GM12873 (cell line): ENCODE results near the gene SECISBP2L.

ENCODE experiments used
- TF ChIP-seq, protein P1 (sequence below): IDR thresholded peaks from 2 replicates; pipeline ENCODE4 v1.5.1; 2012; ENCODE audit warnings: low read depth, mild to moderate bottlenecking, moderate library complexity, low read length, control low read depth; ENCODE audit not compliant: insufficient read depth; ENCODE audit errors: missing control alignments

SECISBP2L gene

DNA sequence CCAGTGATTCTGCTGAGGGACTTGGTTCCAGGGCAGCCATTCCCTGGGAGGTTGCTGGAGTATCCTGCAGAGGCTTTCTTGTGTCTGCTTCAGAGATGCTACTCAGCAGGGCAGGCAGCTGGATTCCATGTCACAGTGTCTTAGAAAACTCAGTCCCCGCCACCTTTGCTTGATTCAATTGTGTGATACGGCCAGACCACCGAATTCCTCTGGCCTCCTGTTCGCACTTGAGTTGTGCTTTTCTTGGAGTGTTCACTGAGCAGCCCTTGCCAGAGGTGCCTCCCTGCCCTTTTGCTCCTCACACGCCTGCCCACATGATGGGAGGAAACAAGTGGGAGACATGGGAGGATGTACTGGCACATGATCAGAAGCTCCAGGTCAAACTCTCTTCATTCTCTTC lies 62.9 kb downstream of the SECISBP2L start:
- TF ChIP-seq, protein P1, sequence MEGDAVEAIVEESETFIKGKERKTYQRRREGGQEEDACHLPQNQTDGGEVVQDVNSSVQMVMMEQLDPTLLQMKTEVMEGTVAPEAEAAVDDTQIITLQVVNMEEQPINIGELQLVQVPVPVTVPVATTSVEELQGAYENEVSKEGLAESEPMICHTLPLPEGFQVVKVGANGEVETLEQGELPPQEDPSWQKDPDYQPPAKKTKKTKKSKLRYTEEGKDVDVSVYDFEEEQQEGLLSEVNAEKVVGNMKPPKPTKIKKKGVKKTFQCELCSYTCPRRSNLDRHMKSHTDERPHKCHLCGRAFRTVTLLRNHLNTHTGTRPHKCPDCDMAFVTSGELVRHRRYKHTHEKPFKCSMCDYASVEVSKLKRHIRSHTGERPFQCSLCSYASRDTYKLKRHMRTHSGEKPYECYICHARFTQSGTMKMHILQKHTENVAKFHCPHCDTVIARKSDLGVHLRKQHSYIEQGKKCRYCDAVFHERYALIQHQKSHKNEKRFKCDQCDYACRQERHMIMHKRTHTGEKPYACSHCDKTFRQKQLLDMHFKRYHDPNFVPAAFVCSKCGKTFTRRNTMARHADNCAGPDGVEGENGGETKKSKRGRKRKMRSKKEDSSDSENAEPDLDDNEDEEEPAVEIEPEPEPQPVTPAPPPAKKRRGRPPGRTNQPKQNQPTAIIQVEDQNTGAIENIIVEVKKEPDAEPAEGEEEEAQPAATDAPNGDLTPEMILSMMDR: no peak

DNA sequence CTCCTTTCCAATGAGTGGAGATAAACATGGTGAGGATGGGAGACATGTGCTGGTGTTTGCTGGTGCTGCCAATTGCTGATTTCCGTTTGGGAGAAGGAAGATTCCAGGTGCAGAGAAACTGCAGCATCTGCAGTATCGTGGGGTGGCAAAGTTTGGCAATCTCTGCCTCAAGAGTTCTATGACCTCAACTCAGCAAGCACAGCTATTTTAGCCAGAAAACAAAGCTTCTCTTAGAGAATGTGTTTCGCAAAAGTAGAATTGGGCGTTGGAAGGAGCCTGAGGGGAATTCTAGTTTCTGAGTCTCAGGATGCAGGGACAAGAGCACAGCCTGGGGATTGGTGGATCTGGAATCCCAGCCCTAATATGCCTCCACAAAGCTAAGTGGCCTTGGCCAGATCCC lies 64.3 kb downstream of the SECISBP2L start:
- TF ChIP-seq, protein P1: no peak

DNA sequence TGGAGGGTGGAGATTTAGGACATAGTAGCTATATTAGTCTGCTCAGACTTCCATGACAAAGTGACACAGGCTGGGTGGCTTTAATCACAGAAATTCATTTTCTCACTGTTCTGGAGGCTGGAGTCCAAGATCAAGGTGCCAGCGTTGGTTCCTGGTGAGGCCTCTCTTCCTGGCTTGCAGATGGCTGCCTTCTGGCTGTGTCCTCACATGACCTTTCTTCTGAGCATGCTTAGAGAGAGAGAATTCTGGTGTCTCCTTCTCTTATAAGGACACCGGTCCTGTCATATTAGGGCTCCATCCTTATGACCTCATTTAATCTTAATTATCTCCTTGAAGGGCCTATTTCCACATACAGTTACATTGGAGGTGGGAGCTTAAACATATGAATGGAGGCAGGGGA lies 67.6 kb downstream of the SECISBP2L start:
- TF ChIP-seq, protein P1: no peak

DNA sequence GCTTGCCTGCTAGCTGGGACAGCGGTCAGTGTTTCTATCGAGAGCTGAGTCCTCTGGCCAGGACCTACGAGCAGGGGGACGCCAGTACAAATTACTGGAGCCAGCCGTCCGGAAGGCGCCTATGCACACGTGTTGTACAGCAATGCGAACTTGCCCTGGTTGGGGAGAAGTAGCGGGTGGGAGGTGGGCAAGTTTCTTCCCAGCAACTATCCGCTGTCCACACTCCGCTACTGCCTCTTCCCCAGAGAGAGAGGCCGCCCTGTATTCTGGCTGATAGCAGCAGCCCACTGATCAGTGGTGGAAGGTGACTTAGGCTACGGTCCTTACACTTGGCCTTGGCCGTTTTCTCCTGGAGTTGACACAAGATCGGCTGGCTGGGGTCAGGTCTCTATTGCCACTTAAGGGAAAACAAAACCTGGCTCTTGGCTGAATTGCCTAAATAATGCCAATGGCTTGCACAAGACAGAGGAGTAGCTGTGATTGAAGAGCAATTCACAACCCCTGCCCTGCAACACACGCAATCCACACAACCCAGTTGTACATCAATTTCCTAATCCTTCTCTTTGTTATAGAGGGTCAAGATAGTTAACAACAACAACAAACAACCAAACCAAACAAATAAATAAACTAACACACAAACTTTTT lies 69.7 kb downstream of the SECISBP2L start:
- TF ChIP-seq, protein P1: no peak

DNA sequence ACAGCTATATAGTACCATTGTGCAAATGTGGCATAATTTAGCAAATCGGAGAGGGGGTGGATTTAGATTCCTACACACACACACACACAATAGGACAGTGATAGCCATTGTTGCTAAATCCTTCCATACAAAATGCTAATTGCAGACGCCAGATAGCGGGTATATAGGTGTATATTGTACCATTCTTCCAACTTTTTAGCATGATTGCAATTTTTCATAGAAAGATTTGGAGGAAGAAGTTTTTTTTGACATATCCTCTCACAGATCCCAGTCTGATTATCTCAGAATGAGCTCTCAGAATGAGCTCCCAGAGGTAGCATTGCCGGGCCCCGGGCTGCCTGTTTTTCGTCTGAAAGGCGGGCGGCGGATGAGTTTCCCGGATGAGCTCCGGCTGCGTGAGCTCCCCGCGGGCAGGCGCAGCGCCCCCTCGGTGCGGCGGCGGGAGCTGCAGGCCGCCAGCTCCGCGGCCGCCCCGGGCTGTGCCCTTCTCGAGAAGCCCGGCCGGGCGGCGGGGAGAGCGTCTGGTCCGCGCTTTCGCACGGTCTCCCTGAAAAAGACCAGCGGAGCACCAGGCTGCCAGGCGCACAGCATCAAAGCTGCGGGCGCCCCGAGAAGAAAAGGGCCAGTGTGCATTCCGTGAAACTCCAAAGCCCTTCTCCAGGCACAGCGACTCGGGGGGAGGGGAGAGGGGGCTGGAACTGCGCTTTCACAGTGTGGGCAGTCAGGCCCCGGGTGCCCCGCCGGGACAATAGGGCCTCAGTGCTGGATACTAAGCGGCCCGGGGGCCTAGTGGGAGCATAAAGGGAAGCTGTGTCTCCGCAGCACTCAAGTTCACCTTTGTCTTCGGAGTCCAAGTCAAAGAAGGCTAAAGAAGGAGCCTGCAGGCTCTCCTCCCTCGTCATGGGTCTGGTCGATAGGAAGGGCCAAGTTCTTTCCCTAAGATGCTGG lies 70.5 kb downstream of the SECISBP2L start:
- TF ChIP-seq, protein P1: peak; percentile 81

DNA sequence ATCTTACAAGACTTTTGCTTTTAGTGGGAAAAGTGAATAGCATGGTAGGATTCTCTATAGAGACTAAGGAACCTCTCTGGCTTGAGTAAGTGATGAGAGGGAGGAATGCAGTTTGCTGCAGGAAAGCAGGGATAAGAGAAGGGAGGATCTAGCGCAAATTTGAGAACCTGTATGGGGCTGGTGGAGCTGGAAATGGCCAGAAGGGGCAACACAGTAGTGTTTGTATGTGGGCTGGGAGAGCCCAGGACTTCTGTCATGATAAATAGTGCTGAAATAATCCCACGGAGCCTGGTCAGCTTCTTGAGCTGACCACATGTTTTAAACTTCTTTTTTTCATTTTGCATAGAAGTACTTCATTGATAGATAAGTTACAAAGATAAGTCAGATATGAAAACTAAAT lies 71.4 kb downstream of the SECISBP2L start:
- TF ChIP-seq, protein P1: no peak

DNA sequence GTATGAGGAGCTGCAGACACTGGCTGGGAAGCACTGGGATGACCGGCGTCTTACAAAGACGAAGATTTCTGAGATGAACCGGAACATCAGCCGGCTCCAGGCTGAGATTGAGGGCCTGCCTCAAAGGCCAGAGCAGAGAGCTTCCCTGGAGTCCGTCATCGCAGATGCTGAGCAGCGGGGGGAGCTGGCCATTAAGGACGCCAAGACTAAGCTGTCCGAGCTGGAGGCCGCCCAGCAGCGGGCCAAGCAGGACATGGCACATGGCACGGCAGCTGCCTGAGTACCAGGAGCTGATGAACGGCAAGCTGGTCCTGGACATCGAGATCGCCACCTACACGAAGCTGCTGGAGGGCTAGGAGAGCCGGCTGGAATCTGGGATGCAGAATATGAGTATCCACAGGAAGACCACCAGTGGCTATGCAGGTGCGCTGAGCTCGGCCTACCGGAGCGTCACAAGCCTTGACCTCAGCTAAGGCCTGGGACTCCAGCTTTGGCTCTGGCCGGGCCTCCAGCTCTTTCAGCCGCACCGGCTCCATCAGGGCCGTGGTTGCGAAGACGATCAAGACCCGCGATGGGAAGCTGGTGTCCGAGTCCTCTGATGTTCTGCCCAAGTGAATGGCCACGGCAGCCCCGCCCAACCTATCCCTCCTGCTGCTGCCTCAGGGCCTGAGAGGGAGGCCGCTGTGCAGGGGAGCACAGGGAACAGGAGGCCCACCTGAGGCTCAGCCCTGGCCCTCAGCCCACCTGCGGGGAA lies 73.3 kb downstream of the SECISBP2L start:
- TF ChIP-seq, protein P1: no peak
